GM18505 (cell line): ENCODE data around the gene EFCAB9.

ENCODE experiments used
- ATAC-seq: cut with Tn5 transposase; IDR thresholded peaks from one replicate; pipeline ENCODE4 v1.9.1; 2021; ENCODE audit not compliant: unreplicated experiment
- POLR2A ChIP-seq: IDR thresholded peaks from 4 replicates; pipeline ENCODE4 v1.6.1; 2011; ENCODE audit warnings: borderline replicate concordance; ENCODE audit not compliant: insufficient read depth, insufficient read length; ENCODE audit errors: extremely low read depth

Gene EFCAB9

DNA sequence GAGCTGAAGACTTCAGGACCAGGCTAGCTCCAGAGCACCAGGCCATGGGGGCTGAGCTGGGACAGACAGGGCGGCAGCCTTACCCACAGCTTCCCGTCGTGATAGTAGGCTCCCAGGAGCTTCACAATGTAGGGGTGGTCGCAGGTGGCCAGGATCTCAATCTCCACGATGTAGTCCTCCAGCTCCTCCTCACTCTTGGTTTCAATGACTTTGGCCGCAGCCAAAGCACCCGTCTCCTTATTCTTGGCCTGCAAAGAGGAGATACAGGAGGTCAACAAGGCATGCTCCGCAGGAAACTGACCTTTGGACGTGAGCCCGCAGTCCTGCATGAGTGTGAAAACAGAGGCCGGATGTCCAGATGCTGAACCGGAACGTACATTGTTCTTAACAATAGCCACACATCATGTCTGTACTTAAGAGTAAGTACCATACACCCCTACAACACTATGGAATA, 37.4 kb upstream of the EFCAB9 start:
- no peak for TF ChIP-seq POLR2A
- no peak for ATAC-seq

DNA sequence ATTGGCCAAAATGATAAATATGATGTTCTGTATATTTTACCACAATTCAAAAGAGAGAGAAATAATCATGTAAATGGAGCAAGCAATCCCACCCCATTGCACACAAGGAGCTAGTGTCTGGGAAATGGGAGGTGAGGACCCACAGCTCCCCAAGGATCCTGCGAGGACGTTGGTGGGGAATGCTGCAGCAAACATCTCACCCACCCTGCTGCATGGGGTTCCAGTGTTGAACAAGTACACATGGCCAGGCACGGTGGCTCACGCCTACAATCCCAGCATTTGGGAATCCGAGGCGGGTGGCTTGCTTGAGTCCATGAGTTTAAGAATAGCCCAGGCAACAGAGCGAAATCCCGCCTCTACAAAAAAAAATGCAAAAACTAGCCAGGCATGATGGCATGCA, 35.0 kb upstream of the EFCAB9 start:
- ATAC-seq, result no peak
- no peak for TF ChIP-seq POLR2A

GRCh38 chr5:172160506-172160905, 33.5 kb upstream of the EFCAB9 start:
- no peak for ATAC-seq
- no peak for TF ChIP-seq POLR2A

DNA sequence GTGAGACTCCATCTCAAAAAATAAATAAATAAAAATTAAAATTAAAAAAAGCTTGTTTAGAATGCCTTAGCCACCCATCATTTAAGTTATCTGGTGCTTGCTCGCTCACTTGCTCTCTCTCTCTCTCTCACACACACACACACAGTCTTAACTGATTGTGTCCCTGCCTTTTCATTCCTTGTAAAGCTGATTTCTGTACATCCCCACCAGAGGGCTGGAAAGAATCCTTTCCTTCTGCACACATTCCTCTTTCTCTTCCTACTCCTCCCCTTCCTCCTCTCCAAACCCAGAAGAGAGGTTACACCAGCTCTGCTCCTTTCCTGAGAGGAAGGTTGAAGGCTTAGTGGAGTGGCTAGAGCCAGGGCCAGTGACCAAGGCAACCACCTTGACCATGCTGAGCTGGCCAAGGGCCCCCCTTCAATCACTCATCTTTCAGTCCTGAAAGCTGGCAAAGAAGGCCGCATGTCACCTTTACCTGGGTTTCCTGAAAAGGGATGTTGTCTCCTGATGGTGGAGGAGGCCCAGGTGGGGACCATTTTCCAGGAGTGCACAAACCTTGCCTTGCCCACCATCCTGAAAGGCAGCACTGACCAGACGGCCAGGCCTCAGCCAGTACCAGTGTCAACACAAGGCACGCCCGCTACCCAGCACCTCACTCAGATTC, 31.5 kb upstream of the EFCAB9 start:
- ATAC-seq, result no peak
- no peak for TF ChIP-seq POLR2A

DNA sequence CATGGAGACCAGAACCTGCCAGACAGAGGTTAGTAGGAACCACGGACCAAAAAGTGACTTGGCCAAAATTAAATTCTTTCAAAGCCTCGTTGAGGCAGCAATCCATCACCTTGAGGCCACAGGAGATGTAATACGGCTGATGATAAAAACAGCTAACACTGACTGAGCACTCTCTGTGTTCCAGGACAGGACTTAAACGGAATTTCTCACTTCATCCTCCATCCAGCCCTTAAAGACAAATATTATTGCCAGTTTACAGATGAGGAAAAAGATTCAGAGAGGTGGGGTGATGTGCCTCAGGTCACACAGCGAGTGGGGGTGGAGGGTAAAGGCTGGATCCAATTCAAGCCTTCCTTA, 31.0 kb upstream of the EFCAB9 start:
- no peak for TF ChIP-seq POLR2A
- no peak for ATAC-seq

- no peak for TF ChIP-seq POLR2A
Measured at GRCh38 chr5:172163346-172163745, 30.6 kb upstream of the EFCAB9 start.

GRCh38 chr5:172164769-172165212, 29.2 kb upstream of the EFCAB9 start:
- ATAC-seq, result no peak
- TF ChIP-seq POLR2A, result no peak

More at GRCh38 chr5:172163346-172163745, 30.6 kb upstream of the EFCAB9 start:
- no peak for ATAC-seq

GRCh38 chr5:172165465-172165864, 28.5 kb upstream of the EFCAB9 start:
- peak; percentile 58 for ATAC-seq
- TF ChIP-seq POLR2A, result no peak

- no peak for ATAC-seq
- TF ChIP-seq POLR2A, result no peak
Measured at GRCh38 chr5:172166030-172166826, 27.7 kb upstream of the EFCAB9 start.

GRCh38 chr5:172167895-172168294, 26.1 kb upstream of the EFCAB9 start:
- no peak for ATAC-seq
- TF ChIP-seq POLR2A, result no peak

GRCh38 chr5:172168311-172168710, 25.7 kb upstream of the EFCAB9 start:
- no peak for TF ChIP-seq POLR2A
- no peak for ATAC-seq

DNA sequence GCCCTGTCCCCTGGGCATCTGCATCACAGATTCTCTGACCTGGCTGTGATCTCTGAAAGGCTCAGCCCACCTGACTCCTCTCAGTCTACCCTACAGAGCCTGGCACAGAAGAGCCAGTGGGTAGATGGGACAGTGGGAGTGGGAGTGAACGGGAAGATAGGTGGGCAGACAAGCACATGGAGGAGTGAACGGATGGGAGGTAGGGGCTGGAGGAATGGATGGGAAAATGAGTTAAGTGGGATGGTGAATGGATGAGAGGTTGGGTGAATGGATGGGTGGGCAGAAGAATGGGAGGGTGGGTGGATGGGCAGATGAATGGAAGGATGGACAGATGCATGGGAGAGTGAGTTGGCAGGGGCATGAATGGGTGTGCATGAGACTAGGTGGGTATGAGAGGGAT, 24.8 kb upstream of the EFCAB9 start:
- TF ChIP-seq POLR2A, result no peak
- no peak for ATAC-seq

GRCh38 chr5:172170251-172170701, 23.7 kb upstream of the EFCAB9 start:
- TF ChIP-seq POLR2A, result no peak
- ATAC-seq, result no peak

DNA sequence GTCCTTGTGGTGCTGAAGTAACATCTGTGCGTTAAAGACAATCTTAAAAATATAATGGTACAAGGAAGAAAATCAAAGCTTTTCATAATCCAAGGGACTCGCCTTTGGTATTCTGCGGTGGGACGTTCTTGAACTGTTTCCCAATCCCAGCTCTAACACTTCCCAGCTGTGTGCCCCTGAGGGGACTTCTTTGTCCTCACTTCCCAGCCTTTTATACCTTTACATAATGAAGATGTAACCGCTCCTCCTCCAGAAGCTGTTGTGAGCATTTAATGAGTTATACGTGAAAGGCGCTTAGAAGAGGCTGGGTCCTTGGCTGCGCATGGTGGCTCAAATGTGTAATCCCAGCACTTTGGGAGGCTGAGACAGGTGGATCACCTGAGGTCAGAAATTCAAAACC, 22.9 kb upstream of the EFCAB9 start:
- ATAC-seq, result no peak

More for the DNA sequence above, 22.9 kb upstream of the EFCAB9 start:
- no peak for TF ChIP-seq POLR2A
